DMS 273 (cell line): ENCODE results near the gene GPR107.
A peak's percentile ranks its signal among the peaks of the same experiment; 100 is the strongest.

Experiments
- DNase-seq: peaks from one replicate; lab custom pipeline; 2025; ENCODE audit not compliant: unreplicated experiment; lab: John Stamatoyannopoulos, UW

Gene GPR107

GRCh38 chr9:130128733-130129431 lies 75.2 kb downstream of the GPR107 start:
- DNase-seq, result no peak

- DNase-seq, result no peak
These were observed 75.8 kb downstream of the GPR107 start for GRCh38 chr9:130129432-130130061.

- DNase-seq, result no peak
These were observed 79.0 kb downstream of the GPR107 start for GRCh38 chr9:130132746-130133145.

DNA sequence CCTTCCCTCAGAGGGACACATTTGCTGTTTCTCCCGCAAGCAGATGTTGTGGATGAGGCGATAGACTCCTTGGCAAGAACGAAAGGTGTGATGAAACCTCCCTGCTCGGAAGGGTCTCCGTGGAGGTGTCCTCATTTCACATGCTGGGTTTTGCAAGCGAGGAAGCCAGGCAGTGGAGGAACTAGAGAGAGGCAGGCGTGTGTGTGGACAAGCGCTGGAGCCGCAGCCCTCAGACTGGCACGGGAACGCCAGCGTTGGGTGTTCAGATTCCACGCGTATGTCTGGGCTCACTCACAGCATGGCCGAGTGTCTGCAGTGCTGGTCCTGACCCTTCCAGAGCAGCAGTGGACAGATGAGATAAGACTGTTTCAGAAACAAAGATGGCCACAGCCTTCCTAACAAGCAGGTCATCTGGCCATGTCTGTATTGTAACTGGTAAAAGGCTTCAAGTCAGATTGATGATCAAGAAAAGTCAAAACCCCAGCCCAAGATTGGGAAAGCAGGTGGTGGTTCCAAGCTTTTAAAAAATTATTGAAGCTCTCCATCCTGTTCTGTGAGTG lies 83.5 kb downstream of the GPR107 start:
- DNase-seq, result no peak

GRCh38 chr9:130137641-130138081 lies 84.0 kb downstream of the GPR107 start:
- no peak for DNase-seq

DNA sequence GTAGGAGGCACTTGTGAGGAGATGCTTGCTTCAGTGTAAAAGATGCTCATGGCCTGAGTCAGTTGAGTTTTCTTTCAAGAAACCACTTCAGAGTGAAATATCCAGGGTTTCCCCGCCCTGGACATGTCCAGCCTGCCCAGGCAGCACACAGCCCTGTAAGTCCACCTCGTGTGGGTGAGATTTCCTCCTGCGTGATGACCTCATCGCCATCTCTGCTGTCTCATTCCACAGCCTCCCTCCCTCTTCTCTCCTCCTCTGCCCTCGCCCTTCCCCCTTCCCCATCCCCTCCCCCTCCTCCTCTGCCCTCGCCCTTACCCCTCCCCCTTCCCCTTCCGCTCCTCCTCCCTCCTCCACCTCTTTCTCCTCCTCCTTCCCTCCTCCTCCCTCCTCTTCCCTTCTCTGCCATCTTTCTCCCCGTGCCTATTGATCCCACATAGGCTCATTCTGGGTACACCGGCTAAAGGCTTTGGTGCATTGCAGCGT lies 84.5 kb downstream of the GPR107 start:
- DNase-seq, result no peak

DNA sequence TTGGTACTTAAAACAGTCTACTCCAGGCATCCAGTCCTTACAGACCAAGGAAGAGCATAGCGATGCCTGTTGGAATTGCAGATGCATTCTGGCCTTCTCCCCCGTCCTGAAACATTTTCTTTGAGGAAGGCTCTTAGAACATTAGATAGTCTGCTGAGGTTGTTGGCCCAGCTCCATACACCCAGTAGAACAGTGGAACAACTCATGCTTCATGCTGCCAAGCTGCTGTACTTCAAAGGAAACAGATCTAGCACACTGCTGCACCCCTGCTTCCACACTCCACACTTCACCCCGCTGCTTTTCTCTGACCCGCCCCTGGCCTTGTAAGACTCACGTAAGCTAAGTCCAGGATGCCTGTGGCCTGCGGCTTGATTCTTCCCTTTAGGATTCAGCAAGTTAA lies 85.1 kb downstream of the GPR107 start:
- DNase-seq, result peak; percentile 33

DNA sequence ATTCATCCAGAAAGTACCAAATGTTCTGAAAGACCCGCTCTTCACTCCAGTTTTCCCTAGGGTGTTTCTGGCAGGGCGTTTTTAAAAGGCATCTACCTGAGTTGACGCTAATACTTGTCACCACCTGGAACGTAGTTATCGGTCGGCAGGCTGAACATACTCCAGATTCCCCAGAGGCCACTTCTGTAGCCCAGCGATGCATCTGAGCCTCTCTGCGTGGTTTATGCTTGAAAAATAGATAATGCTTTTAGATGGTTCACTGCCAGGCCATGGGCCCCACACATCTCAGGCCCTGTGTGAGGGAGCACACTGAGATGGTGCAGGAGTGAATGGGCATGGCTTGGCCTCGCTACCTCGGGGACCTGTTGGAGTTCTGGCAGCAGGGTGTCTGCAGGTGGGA lies 85.5 kb downstream of the GPR107 start:
- DNase-seq, result no peak

GRCh38 chr9:130140706-130141105 lies 87.0 kb downstream of the GPR107 start:
- no peak for DNase-seq

GRCh38 chr9:130142056-130142455 lies 88.3 kb downstream of the GPR107 start:
- no peak for DNase-seq

GRCh38 chr9:130142641-130143040 lies 88.9 kb downstream of the GPR107 start:
- no peak for DNase-seq

- no peak for DNase-seq
These were observed 89.7 kb downstream of the GPR107 start for GRCh38 chr9:130143279-130143893.

- no peak for DNase-seq
These were observed 90.3 kb downstream of the GPR107 start for GRCh38 chr9:130143958-130144366.

DNA sequence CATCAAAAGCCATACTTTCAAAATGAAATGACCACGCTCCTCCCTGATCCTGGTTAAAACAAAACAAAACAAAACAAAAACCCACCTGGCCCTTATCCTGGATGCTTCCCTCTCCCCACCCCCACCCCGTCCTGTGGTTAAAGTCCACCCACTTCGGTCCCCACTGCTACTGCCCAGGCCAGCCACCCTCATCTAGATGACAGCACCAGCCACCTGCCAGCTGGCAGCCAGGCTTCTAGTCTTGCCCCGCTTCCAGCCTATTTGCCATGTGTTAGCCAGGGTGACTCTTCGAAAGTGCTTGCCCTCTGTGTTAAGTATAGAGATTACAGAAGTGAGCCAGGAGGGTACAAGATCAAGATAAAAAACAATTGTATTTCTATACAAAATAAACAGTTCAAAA lies 91.0 kb downstream of the GPR107 start:
- peak; percentile 51 for DNase-seq

- no peak for DNase-seq
These were observed 92.0 kb downstream of the GPR107 start for GRCh38 chr9:130145658-130146057.

DNA sequence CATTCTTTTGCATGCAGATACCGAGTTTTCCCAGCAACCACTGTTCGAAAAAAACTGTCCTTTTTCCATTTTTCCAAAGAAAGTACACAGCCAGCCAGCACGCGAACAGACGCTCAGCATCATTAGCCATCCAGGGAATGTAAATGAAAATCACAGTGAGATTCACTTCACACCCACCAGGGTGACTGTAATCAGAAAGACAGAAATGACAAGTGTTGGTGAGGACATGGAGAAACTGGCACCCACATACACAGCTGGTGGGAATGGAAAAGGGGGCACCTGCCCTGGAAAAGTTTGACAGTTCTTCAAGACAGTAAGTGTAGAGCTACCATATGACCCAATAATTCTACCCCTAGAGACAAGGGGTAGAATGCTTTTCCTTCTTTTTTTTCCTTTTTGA lies 93.5 kb downstream of the GPR107 start:
- DNase-seq, result no peak

- no peak for DNase-seq
These were observed 94.2 kb downstream of the GPR107 start for GRCh38 chr9:130147910-130148309.

- DNase-seq, result no peak
These were observed 95.3 kb downstream of the GPR107 start for GRCh38 chr9:130149031-130149430.

DNA sequence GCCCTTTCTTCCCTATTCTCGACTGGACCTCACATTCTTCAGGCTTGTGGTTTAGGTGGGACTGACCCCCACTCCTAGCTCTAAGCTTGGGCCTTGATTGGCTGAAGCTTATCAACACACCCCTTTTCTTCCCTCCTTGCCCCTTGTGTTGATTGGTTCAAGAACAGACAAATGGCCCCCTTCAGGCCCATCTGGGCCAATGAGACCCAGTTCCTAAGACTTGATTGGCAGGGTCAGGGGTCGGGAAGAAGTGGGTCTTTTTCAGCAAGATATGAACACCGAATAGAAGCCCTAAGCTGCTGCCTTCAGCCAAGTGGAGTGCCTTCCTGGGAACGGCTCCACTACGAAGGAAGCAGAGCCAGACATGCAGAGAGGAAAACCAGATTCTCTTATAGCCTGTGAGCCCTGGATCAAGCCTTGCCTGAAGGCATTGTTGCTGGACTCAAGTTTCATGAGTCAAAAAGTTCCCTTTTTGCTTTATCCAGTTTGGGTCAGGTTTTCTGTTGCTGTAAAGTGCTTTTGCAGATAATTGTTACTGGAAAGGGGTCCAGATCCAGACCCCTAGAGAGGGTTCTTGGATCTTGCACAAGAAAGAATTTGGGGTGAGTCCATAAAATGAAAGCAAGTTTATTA lies 96.1 kb downstream of the GPR107 start:
- DNase-seq, result no peak

DNA sequence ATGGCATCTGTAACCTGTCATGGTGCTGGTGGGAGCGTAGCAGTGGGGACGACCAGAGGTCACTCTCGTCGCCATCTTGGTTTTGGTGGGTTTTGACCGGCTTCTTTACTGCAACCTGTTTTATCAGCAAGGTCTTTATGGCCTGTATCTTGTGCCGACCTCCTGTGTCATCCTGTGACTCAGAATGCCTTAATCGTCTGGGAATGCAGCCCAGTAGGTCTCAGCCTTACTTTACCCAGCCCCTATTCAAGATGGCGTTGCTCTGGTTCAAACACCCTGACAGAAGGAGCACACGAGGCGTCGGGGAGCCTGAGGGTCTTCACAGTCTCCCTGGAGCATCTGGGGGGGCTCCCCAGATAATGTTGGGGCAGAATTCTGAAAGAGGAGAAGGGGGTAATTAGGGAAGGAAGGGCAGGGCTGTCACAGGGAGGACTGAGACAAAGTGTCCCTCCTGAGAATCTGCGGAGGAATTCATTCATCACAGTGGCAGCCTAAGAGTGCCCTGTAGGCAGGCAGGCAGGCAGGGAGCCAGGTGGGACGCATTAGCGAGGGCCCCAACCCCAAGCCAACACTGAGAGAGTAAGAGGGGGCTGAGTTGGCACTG lies 97.2 kb downstream of the GPR107 start:
- DNase-seq, result no peak

- DNase-seq, result no peak
These were observed 101.1 kb downstream of the GPR107 start for GRCh38 chr9:130154816-130155215.
